ENCODE measurements around the gene SLC22A12.

- TF ChIP-seq CTCF (IDR thresholded peaks at IDR 0.05; ENCODE audit: low read depth, low read length) (no peak), POLR2A (IDR thresholded peaks at IDR 0.05; ENCODE audit: extremely low read depth, insufficient read length) (no peak), MYC (IDR thresholded peaks at IDR 0.05; ENCODE audit: low read depth, low read length) (no peak), MAX (IDR thresholded peaks at IDR 0.05; ENCODE audit: low read depth, low read length) (no peak)
Observed at GRCh38 chr11:64549969-64550368, 41.1 kb upstream of the SLC22A12 start.

Data from NB4 (cell line).